T-helper 2 cell treated with Interferon-gamma antibody and Interleukin-4, amounts not matched to agents 5 μg/mL and 100 μg/mL, for 36 hours (primary cell): ENCODE results near the gene CYP39A1.

ENCODE experiments used
- DNase-seq: peaks from one replicate; pipeline ENCODE4 v3.0.0; 2021; ENCODE audit warnings: low spot score
- H3K27ac Mint-ChIP-seq: one replicate; pipeline ENCODE4 v1.8.0; 2021; ENCODE audit warnings: mild to moderate bottlenecking, mixed read lengths
- H3K27me3 Mint-ChIP-seq: one replicate; pipeline ENCODE4 v1.8.0; 2021; ENCODE audit warnings: low read depth, mixed read lengths
- H3K36me3 Mint-ChIP-seq: one replicate; pipeline ENCODE4 v1.8.0; 2021; ENCODE audit warnings: low read depth, mixed read lengths
- H3K4me1 Mint-ChIP-seq: one replicate; pipeline ENCODE4 v1.8.0; 2021; ENCODE audit warnings: low read depth, mixed read lengths
- H3K4me3 Mint-ChIP-seq: one replicate; pipeline ENCODE4 v1.8.0; 2022; ENCODE audit warnings: mild to moderate bottlenecking, moderate library complexity, mixed read lengths
- H3K9me3 Mint-ChIP-seq: one replicate; pipeline ENCODE4 v1.8.0; 2021; ENCODE audit warnings: mixed read lengths

Gene CYP39A1

DNA sequence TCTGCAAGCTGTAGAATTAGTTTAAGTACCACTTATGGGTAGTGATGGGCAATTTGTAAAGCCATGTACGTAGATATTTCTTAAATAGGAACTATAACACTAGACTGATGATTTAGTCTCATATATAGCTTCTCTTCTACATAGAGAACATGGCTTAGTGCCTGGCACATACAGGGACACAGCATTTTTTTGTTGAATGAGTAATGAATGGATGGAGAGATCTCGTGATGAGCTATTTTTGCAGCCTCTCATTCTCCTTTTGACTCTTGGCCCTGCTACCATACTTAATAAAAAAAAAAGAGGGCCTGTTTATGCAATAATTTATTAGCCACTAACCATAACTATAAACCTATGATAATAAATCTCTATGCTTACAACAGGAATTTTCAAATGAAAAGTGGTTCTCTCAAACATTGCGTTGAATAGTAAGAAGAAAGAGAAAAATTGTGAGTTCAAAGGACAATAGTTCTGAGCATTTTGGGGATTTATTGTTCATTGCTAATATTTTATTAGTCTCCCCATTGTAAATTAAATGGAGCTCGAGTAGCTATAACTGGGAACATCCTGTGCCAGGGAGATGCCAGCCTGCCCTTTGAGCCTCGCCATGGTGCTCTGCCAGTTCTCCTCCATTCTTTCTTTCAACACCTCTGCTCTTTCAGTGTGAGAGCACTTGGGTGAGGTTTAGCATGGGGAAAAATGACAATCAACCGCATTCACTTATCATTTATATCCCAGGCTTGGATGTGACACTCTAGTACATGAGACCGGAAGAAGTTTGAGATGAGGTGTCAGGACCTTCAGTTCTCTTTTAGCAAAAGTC, 146.7 kb downstream of the CYP39A1 start:
- H3K36me3 Mint-ChIP-seq: no peaks in the 10 kb centered on the region
- peaks cover 9% of the 10 kb centered on the region for H3K27me3 Mint-ChIP-seq
- no peak overlapping the region for H3K4me3 Mint-ChIP-seq
- no peaks in the 10 kb centered on the region for H3K9me3 Mint-ChIP-seq
- H3K27ac Mint-ChIP-seq: no peak overlapping the region
- no peak for DNase-seq
- no peaks in the 10 kb centered on the region for H3K4me1 Mint-ChIP-seq

GRCh38 chr6:46504242-46504641, 148.4 kb downstream of the CYP39A1 start:
- Mint-ChIP-seq H3K27ac (no peak overlapping the region), H3K4me3 (no peak overlapping the region), H3K36me3 (no peaks in the 10 kb centered on the region), H3K27me3 (peaks cover 11% of the 10 kb centered on the region), H3K4me1 (no peaks in the 10 kb centered on the region), H3K9me3 (no peaks in the 10 kb centered on the region)
- no peak for DNase-seq

- Mint-ChIP-seq H3K4me3 (no peak overlapping the region), H3K9me3 (no peaks in the 10 kb centered on the region), H3K27me3 (peaks cover 11% of the 10 kb centered on the region), H3K27ac (no peak overlapping the region), H3K36me3 (no peaks in the 10 kb centered on the region), H3K4me1 (no peaks in the 10 kb centered on the region)
- DNase-seq: no peak
These were observed 150.0 kb downstream of the CYP39A1 start for GRCh38 chr6:46502486-46503119.

DNA sequence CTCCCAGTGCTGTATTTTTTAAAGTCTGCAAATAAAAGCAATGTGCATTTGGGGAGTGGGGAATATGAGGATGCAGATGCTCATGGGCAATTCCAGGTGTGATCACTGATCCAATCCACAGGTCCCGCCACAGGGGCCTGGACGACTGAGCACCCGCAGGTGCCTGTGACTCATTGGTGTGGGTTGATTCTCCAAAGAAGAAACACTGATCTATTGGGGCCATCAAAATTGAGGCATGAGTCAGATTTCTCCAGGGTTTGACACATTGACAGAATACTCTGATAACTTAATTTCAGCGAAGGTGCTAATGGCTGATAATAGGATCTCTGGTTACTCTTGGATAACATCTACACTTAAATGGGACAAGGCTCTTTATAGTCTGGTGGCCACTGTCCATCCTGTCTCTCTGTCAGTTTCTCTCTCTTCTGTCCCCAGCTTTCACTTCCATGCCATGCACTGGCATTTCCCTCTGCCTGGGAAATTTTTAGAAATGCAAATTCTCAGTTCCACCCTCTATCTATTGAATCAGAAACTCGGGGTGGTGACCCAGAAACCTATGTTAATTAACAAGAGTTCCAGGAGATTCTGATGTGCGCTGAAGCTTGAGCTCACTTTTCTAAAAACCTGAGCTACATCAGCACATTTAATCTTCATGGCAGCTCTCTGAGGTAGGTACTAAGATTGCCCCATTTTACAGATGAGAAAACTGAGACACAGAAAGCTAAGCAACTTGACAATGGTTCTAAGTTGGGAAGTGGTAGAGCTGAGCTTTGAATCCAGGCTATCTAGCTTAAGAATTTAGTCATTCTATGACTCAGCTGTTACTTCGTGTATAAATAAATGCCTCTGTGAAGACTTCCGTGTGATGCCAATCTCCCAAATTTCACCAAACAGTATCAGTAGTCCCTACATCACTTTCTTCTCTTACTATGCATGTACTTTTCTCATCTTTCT, 151.2 kb downstream of the CYP39A1 start:
- Mint-ChIP-seq H3K4me3 (no peak overlapping the region), H3K27ac (no peak overlapping the region), H3K9me3 (no peaks in the 10 kb centered on the region), H3K4me1 (no peaks in the 10 kb centered on the region), H3K27me3 (peaks cover 17% of the 10 kb centered on the region), H3K36me3 (no peaks in the 10 kb centered on the region)
- no peak for DNase-seq

DNA sequence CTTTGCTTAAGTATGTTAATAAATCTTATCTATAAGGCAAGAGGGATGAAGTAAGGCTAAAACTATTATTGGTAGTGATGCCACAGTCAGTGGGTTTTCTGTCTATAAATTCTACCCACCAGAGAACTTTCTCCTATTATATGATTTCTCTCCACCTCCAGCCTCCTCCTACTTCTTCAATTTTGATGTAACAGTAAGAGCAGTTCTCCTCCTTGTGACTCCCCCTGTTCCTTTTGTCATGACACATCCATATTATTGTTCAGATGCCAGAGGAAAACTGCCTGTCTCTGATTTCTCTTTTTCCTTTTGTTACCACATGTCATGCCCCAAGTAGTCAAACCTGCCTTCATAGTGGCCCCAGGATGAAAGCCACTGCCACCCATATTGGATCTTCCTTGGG, 152.2 kb downstream of the CYP39A1 start:
- H3K36me3 Mint-ChIP-seq: no peaks in the 10 kb centered on the region
- H3K4me1 Mint-ChIP-seq: no peaks in the 10 kb centered on the region
- no peak overlapping the region for H3K27ac Mint-ChIP-seq
- no peaks in the 10 kb centered on the region for H3K9me3 Mint-ChIP-seq
- peaks cover 17% of the 10 kb centered on the region for H3K27me3 Mint-ChIP-seq
- no peak overlapping the region for H3K4me3 Mint-ChIP-seq
- DNase-seq: no peak
